IPS DF 6.9 (cell line): ENCODE results near the gene CAMTA1.

Experiments
- DNase-seq: peaks from one replicate; pipeline ENCODE4 v3.0.0-alpha.2; 2013; ENCODE audit warnings: low read depth, low spot score
- H3K27ac ChIP-seq: one replicate; pipeline ENCODE4 v1.5.1; 2013; ENCODE audit warnings: low read length, control low read depth
- H3K27me3 ChIP-seq: 2 replicates; pipeline ENCODE4 v1.6.1; 2013; ENCODE audit warnings: mild to moderate bottlenecking, low read length; ENCODE audit not compliant: control insufficient read depth, insufficient read depth
- H3K36me3 ChIP-seq: 2 replicates; pipeline ENCODE4 v1.6.1; 2013; ENCODE audit warnings: low read length; ENCODE audit not compliant: control insufficient read depth, insufficient read depth
- H3K4me1 ChIP-seq: 2 replicates; pipeline ENCODE4 v1.6.1; 2013; ENCODE audit warnings: low read length; ENCODE audit not compliant: control insufficient read depth, insufficient read depth
- H3K4me3 ChIP-seq: 2 replicates; pipeline ENCODE4 v1.5.1; 2013; ENCODE audit warnings: mild to moderate bottlenecking, low read length
- H3K9me3 ChIP-seq: 2 replicates; pipeline ENCODE4 v1.6.1; 2013; ENCODE audit warnings: low read length, inconsistent platforms; ENCODE audit not compliant: control insufficient read depth, insufficient read depth
- WGBS: extraction: QIAGEN DNeasy Blood & Tissue Kit; methylation state at CpG from one replicate; pipeline ENCODE4 v1.1.7; 2013; ENCODE audit warnings: mixed read lengths, missing lambda C conversion rate; ENCODE audit not compliant: insufficient read length, insufficient coverage; 5-methylcytosine and 5-hydroxymethylcytosine counted together

The CAMTA1 gene

GRCh38 chr1:7356079-7356478 is 570.8 kb downstream of the CAMTA1 start:
- Histone ChIP-seq H3K27ac (no peak overlapping the region), H3K4me1 (no peaks in the 10 kb centered on the region), H3K27me3 (no peaks in the 10 kb centered on the region), H3K9me3 (no peaks in the 10 kb centered on the region), H3K36me3 (no peaks in the 10 kb centered on the region), H3K4me3 (no peak overlapping the region)
- WGBS = no CpG with 5 or more reads among the region's 5 CpGs
- no peak for DNase-seq

- H3K36me3 ChIP-seq = no peaks in the 10 kb centered on the region
- no peak overlapping the region for H3K27ac ChIP-seq
- H3K4me3 ChIP-seq = no peak overlapping the region
- H3K27me3 ChIP-seq = no peaks in the 10 kb centered on the region
- no peaks in the 10 kb centered on the region for H3K4me1 ChIP-seq
- H3K9me3 ChIP-seq = no peaks in the 10 kb centered on the region
- WGBS = no CpG with 5 or more reads among the region's 11 CpGs
- no peak for DNase-seq
These were observed 573.2 kb downstream of the CAMTA1 start for GRCh38 chr1:7358425-7358824.

GRCh38 chr1:7360526-7360925 is 575.3 kb downstream of the CAMTA1 start:
- Histone ChIP-seq H3K4me3 (no peak overlapping the region), H3K9me3 (no peaks in the 10 kb centered on the region), H3K27me3 (no peaks in the 10 kb centered on the region), H3K4me1 (no peaks in the 10 kb centered on the region), H3K27ac (no peak overlapping the region), H3K36me3 (no peaks in the 10 kb centered on the region)
- DNase-seq = no peak
- WGBS = no CpG with 5 or more reads among the region's 6 CpGs

GRCh38 chr1:7362947-7363346 is 577.7 kb downstream of the CAMTA1 start:
- Histone ChIP-seq H3K27ac (no peak overlapping the region), H3K4me1 (no peaks in the 10 kb centered on the region), H3K4me3 (no peak overlapping the region), H3K27me3 (no peaks in the 10 kb centered on the region), H3K36me3 (no peaks in the 10 kb centered on the region), H3K9me3 (no peaks in the 10 kb centered on the region)
- whole genome bisulfite sequencing = no CpG with 5 or more reads among the region's 4 CpGs
- DNase-seq = no peak

GRCh38 chr1:7363450-7363849 is 578.2 kb downstream of the CAMTA1 start:
- H3K27me3 ChIP-seq = no peaks in the 10 kb centered on the region
- no peak overlapping the region for H3K27ac ChIP-seq
- H3K4me1 ChIP-seq = no peaks in the 10 kb centered on the region
- no peak for DNase-seq
- H3K36me3 ChIP-seq = no peaks in the 10 kb centered on the region
- H3K9me3 ChIP-seq = no peaks in the 10 kb centered on the region
- H3K4me3 ChIP-seq = no peak overlapping the region
- no CpG with 5 or more reads among the region's 6 CpGs for WGBS

- Histone ChIP-seq H3K4me3 (no peak overlapping the region), H3K27me3 (no peaks in the 10 kb centered on the region), H3K27ac (no peak overlapping the region), H3K9me3 (no peaks in the 10 kb centered on the region), H3K4me1 (no peaks in the 10 kb centered on the region), H3K36me3 (no peaks in the 10 kb centered on the region)
- no peak for DNase-seq
- WGBS = no CpG with 5 or more reads among the region's 8 CpGs
These were observed 580.5 kb downstream of the CAMTA1 start for GRCh38 chr1:7365706-7366105.

GRCh38 chr1:7366286-7366954 is 581.2 kb downstream of the CAMTA1 start:
- DNase-seq = no peak
- no peaks in the 10 kb centered on the region for H3K4me1 ChIP-seq
- no peaks in the 10 kb centered on the region for H3K27me3 ChIP-seq
- H3K27ac ChIP-seq = no peak overlapping the region
- H3K9me3 ChIP-seq = no peaks in the 10 kb centered on the region
- no peak overlapping the region for H3K4me3 ChIP-seq
- no CpG with 5 or more reads among the region's 11 CpGs for WGBS
- no peaks in the 10 kb centered on the region for H3K36me3 ChIP-seq

GRCh38 chr1:7366955-7367665 is 581.9 kb downstream of the CAMTA1 start:
- no CpG with 5 or more reads among the region's 5 CpGs for WGBS
- no peak overlapping the region for H3K27ac ChIP-seq
- no peaks in the 10 kb centered on the region for H3K27me3 ChIP-seq
- no peaks in the 10 kb centered on the region for H3K4me1 ChIP-seq
- no peaks in the 10 kb centered on the region for H3K9me3 ChIP-seq
- H3K4me3 ChIP-seq = no peak overlapping the region
- H3K36me3 ChIP-seq = no peaks in the 10 kb centered on the region
- DNase-seq = no peak

- no CpG with 5 or more reads among the region's 8 CpGs for WGBS
- H3K27me3 ChIP-seq = no peaks in the 10 kb centered on the region
These were observed 584.6 kb downstream of the CAMTA1 start for GRCh38 chr1:7369866-7370265.

GRCh38 chr1:7371926-7372325 is 586.7 kb downstream of the CAMTA1 start:
- no peaks in the 10 kb centered on the region for H3K27me3 ChIP-seq

More at GRCh38 chr1:7369866-7370265, 584.6 kb downstream of the CAMTA1 start:
- H3K9me3 ChIP-seq = no peaks in the 10 kb centered on the region
- no peak overlapping the region for H3K4me3 ChIP-seq
- H3K27ac ChIP-seq = no peak overlapping the region
- H3K4me1 ChIP-seq = no peaks in the 10 kb centered on the region; the same call in 1 of the 2 replicates
- DNase-seq = no peak
- H3K36me3 ChIP-seq = no peaks in the 10 kb centered on the region

More at GRCh38 chr1:7371926-7372325, 586.7 kb downstream of the CAMTA1 start:
- no peaks in the 10 kb centered on the region for H3K36me3 ChIP-seq
- H3K9me3 ChIP-seq = no peaks in the 10 kb centered on the region
- no peak overlapping the region for H3K4me3 ChIP-seq
- H3K4me1 ChIP-seq = no peaks in the 10 kb centered on the region; the same call in 1 of the 2 replicates
- no peak overlapping the region for H3K27ac ChIP-seq
- no CpG with 5 or more reads among the region's 6 CpGs for WGBS
- DNase-seq = no peak
